ENCODE results near the gene PCNT. TPM values are rescaled to one million over a fixed set of nuclear protein-coding genes. Genes with fewer than 3 reads are reported as not detected.

Gene PCNT
- total and polyA plus RNA-seq, 2 of the 4 experiments (the other 2 are of a cell fraction), result 10.0 to 19.4 TPM

DNA sequence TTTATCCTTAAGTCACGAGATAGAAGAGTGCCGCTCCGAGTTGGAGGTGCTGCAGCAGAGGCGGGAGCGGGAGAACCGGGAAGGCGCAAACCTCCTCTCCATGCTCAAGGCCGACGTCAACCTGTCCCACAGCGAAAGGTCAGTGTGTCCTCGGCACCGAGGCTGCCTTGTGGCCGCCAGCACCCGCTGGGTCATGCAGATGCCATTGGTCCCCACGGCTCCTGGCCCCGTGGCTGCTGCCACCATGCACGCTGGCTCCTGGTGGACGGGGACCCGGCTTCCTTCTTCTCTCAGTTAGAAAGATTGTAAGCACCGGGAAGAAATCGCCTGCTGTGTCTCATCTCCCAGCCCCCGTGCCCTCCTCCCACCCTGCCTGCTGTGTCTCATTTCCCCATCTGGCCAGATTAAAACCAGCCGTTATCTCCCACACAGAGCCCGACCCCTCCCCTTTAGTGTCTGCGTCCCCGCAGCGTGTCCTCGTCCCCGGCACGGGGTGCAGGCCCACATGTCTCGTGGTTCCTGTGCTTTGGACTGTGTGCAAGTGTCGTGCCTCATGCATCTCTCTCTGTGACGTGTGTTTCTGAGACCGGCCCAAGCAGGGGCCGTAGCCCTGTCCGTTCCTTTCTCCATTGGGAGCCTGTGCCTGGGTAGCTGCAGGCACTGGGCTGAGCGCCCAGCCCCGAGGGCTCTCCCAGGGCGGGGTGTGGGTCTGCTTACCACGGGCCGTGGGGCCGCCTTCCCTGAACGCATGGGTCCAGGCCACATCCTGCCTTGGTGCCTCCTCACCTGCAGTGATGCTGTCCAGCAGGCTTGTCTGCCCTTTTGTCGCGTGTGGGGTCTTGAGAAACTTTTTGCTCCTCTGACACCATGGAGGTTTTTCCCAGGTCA, 62.1 kb downstream of the PCNT start:
- Histone ChIP-seq H2AFZ (replicated peaks; ENCODE audit: low read length, poor library complexity) (no peak overlapping the region), H3K56ac (ENCODE audit: extremely low read depth, insufficient read depth, low read length) (no peak overlapping the region), H2BK120ac (ENCODE audit: low read depth, low read length) (no peak overlapping the region), H3K4ac (ENCODE audit: low read depth, low read length) (no peak overlapping the region), H3K4me3 (ENCODE audit: insufficient read depth, low read depth, low read length) (no peak overlapping the region), H3K4me2 (ENCODE audit: low read depth, low read length) (no peak overlapping the region), H2BK20ac (ENCODE audit: low read depth, low read length) (no peak overlapping the region), H4K8ac (ENCODE audit: low read depth in 2 of 2, low read length in 2 of 2) (no peak overlapping the region), H3K18ac (ENCODE audit: low read depth, low read length) (no peak overlapping the region), H3K9ac (ENCODE audit: low read depth, low read length) (no peak overlapping the region), H3K27me3 (ENCODE audit: control insufficient read depth, insufficient read depth, low read length) (no peaks in the 10 kb centered on the region), H4K20me1 (ENCODE audit: insufficient read depth, low read length) (peaks cover 7% of the 10 kb centered on the region; the same call in 1 of the 2 replicates), H3K9me1 (ENCODE audit: insufficient read depth, low read length) (no peaks in the 10 kb centered on the region; the same call in 1 of the 2 replicates), H2BK5ac (ENCODE audit: low read depth, low read length, poor library complexity, severe bottlenecking) (no peak overlapping the region), H3K36me3 (ENCODE audit: control insufficient read depth, insufficient read depth, low read length) (peaks cover 33% of the 10 kb centered on the region), H2BK15ac (ENCODE audit: low read depth, low read length) (no peak overlapping the region), H3K23ac (ENCODE audit: low read depth, low read length) (no peak overlapping the region), H3K79me1 (ENCODE audit: low read depth in 1 of 2, low read length in 2 of 2) (peaks cover 21 to 39% of the 10 kb centered on the region in 2 experiments), H2AK9ac (replicated peaks; ENCODE audit: low read depth, low read length, poor library complexity) (peak overlapping the region; percentile 42), H3K4me1 (ENCODE audit: control insufficient read depth, insufficient read depth, low read length) (no peaks in the 10 kb centered on the region), H3K14ac (replicated peaks; ENCODE audit: low read depth, low read length) (no peak overlapping the region), H3K27ac (ENCODE audit: insufficient read depth, low read length) (no peak overlapping the region), H4K5ac (ENCODE audit: low read depth, low read length) (no peak overlapping the region), H4K91ac (ENCODE audit: insufficient read depth, low read depth, low read length) (no peak overlapping the region), H2AK5ac (ENCODE audit: low read depth, low read length) (no peak overlapping the region), H3K9me3 (ENCODE audit: control insufficient read depth, insufficient read depth, low read length) (no peaks in the 10 kb centered on the region; the same call in 1 of the 2 replicates)
- ChIA-PET POLR2A (ENCODE audit: unreplicated experiment) (no interaction called here), CTCF (no interaction called here)
- TF ChIP-seq, protein P1, sequence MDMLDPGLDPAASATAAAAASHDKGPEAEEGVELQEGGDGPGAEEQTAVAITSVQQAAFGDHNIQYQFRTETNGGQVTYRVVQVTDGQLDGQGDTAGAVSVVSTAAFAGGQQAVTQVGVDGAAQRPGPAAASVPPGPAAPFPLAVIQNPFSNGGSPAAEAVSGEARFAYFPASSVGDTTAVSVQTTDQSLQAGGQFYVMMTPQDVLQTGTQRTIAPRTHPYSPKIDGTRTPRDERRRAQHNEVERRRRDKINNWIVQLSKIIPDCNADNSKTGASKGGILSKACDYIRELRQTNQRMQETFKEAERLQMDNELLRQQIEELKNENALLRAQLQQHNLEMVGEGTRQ (IDR thresholded peaks at IDR 0.05; ENCODE audit: low read depth, low read length), result no peak
- TF ChIP-seq, protein P2, sequence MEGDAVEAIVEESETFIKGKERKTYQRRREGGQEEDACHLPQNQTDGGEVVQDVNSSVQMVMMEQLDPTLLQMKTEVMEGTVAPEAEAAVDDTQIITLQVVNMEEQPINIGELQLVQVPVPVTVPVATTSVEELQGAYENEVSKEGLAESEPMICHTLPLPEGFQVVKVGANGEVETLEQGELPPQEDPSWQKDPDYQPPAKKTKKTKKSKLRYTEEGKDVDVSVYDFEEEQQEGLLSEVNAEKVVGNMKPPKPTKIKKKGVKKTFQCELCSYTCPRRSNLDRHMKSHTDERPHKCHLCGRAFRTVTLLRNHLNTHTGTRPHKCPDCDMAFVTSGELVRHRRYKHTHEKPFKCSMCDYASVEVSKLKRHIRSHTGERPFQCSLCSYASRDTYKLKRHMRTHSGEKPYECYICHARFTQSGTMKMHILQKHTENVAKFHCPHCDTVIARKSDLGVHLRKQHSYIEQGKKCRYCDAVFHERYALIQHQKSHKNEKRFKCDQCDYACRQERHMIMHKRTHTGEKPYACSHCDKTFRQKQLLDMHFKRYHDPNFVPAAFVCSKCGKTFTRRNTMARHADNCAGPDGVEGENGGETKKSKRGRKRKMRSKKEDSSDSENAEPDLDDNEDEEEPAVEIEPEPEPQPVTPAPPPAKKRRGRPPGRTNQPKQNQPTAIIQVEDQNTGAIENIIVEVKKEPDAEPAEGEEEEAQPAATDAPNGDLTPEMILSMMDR (conservative IDR thresholded peaks at IDR 0.05; ENCODE audit: low read depth, low read length), result no peak
- TF ChIP-seq MAZ (IDR thresholded peaks at IDR 0.05; ENCODE audit: borderline replicate concordance, low read depth, low read length) (no peak), RCOR1 (IDR thresholded peaks at IDR 0.05; ENCODE audit: insufficient replicate concordance, low read length) (no peak), MAFK (IDR thresholded peaks at IDR 0.05; ENCODE audit: low read depth, low read length) (no peak), CEBPB (IDR thresholded peaks at IDR 0.05; ENCODE audit: low read depth, low read length) (no peak), CHD1 (IDR thresholded peaks at IDR 0.05; ENCODE audit: low read depth, low read length) (no peak), BHLHE40 (IDR thresholded peaks at IDR 0.05; ENCODE audit: low read depth, low read length) (no peak), RFX5 (IDR thresholded peaks at IDR 0.05; ENCODE audit: low read depth, low read length) (no peak), POLR2A (IDR thresholded peaks at IDR 0.05; ENCODE audit: low read depth, low read length) (no peak), RAD21 (IDR thresholded peaks at IDR 0.05; ENCODE audit: low read length) (no peak), NFE2L2 (IDR thresholded peaks at IDR 0.05; ENCODE audit: low read depth, low read length) (no peak)
- TF ChIP-seq, protein P3, sequence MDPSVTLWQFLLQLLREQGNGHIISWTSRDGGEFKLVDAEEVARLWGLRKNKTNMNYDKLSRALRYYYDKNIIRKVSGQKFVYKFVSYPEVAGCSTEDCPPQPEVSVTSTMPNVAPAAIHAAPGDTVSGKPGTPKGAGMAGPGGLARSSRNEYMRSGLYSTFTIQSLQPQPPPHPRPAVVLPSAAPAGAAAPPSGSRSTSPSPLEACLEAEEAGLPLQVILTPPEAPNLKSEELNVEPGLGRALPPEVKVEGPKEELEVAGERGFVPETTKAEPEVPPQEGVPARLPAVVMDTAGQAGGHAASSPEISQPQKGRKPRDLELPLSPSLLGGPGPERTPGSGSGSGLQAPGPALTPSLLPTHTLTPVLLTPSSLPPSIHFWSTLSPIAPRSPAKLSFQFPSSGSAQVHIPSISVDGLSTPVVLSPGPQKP (IDR thresholded peaks at IDR 0.05; ENCODE audit: borderline replicate concordance, low read depth, low read length), result no peak
- 91% methylated on average over 41 of the region's 45 CpGs; no CpG with 5 or more reads in 1 of the 2 experiments for WGBS, 2 experiments (ENCODE audit: extremely low coverage in 2 of 2, insufficient read length in 1 of 2)
- intact Hi-C loops (cut with micrococcal nuclease), result no loop called here
- in situ Hi-C loops (cut with MboI; ENCODE audit: low sequenced_read_pairs), result no loop called here
- ATAC-seq (ENCODE audit: low read depth) (no peak), DNase-seq (no peak)
- BruUV-seq (replicated peaks), result no TSS peak
- dilution Hi-C loops (cut with HindIII; ENCODE audit: low sequenced_read_pairs, unreplicated experiment), result no loop called here
